Measurements from ENCODE around the gene PKD1L1. TPM values are rescaled to one million over a fixed set of nuclear protein-coding genes. Genes with fewer than 3 reads are reported as not detected.
A peak's percentile ranks its signal among the peaks of the same experiment; 100 is the strongest.

Gene PKD1L1
- total RNA-seq, 4 donors from 2014 or later = 0.18 to 0.83 (median 0.44) TPM

DNA sequence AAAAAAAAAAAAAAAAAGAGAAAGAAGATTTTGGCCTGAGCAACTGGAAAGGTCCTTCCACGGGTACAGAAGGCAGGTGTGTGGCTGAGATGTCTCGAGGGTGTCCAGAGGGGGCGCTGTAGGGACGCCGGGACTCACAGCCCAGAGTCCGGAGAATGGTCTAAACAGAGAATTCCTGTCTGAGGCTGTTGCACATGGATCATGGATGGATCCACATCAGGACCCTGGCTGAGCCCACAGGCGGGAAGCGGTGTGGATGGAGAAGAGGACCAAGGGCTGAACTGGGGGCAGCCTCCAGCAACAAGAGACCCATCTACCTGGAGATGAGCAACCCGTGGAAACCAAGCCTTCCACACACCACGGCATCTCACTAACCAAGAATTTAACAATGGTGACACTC is 55.0 kb downstream of the PKD1L1 start:
- Histone ChIP-seq H3K27ac (no peak overlapping the region), H3K36me3 (no peaks in the 10 kb centered on the region), H3K27me3 (no peaks in the 10 kb centered on the region), H3K4me3 (no peak overlapping the region), H3K4me1 (no peaks in the 10 kb centered on the region), H3K9me3 (no peaks in the 10 kb centered on the region)
- TF ChIP-seq CTCF (IDR thresholded peaks at IDR 0.05) (peak in 1 of 6 experiments; percentile 10), POLR2A (IDR thresholded peaks at IDR 0.05) (no peak)
- no peak for DNase-seq

- no peak for DNase-seq
- Histone ChIP-seq H3K4me3 (no peak overlapping the region), H3K27me3 (no peaks in the 10 kb centered on the region), H3K27ac (no peak overlapping the region), H3K4me1 (no peaks in the 10 kb centered on the region), H3K36me3 (no peaks in the 10 kb centered on the region), H3K9me3 (no peaks in the 10 kb centered on the region)
- TF ChIP-seq POLR2A (IDR thresholded peaks at IDR 0.05) (no peak), CTCF (IDR thresholded peaks at IDR 0.05) (no peak)
Observed at GRCh38 chr7:47890606-47891005, 57.7 kb downstream of the PKD1L1 start.

DNA sequence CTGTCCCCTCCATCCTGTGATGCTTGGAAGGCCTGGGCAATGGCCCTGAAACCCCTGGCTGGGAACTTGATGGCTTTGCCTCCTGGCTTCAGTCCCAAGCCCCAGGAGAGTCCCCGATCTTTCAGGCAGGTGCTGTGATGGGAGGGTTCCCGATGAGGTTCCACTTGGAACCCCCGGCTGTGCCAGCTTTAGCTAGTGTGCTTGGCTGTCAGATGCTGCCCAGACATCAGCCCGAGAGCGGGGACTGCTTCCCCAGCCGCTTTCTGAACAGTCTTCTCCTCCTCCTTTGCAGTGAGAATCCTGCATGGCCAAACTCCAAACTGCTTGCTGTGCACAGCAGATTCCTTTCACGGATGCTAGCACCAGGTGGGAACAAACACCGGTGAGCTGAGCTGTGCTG is 58.1 kb downstream of the PKD1L1 start:
- TF ChIP-seq POLR2A (IDR thresholded peaks at IDR 0.05) (no peak), CTCF (IDR thresholded peaks at IDR 0.05) (no peak)
- H3K4me3 ChIP-seq = no peak overlapping the region
- no peaks in the 10 kb centered on the region for H3K9me3 ChIP-seq
- DNase-seq = no peak
- H3K4me1 ChIP-seq = no peaks in the 10 kb centered on the region
- H3K27ac ChIP-seq = no peak overlapping the region
- no peaks in the 10 kb centered on the region for H3K27me3 ChIP-seq
- no peaks in the 10 kb centered on the region for H3K36me3 ChIP-seq

- no peaks in the 10 kb centered on the region for H3K36me3 ChIP-seq
- H3K4me3 ChIP-seq = no peak overlapping the region
- no peaks in the 10 kb centered on the region for H3K27me3 ChIP-seq
- DNase-seq = no peak
- no peaks in the 10 kb centered on the region for H3K9me3 ChIP-seq
- no peaks in the 10 kb centered on the region for H3K4me1 ChIP-seq
- no peak overlapping the region for H3K27ac ChIP-seq
- no peak for TF ChIP-seq POLR2A (IDR thresholded peaks at IDR 0.05)
- no peak for TF ChIP-seq CTCF (IDR thresholded peaks at IDR 0.05)
Observed at GRCh38 chr7:47889723-47890122, 58.5 kb downstream of the PKD1L1 start.

DNA sequence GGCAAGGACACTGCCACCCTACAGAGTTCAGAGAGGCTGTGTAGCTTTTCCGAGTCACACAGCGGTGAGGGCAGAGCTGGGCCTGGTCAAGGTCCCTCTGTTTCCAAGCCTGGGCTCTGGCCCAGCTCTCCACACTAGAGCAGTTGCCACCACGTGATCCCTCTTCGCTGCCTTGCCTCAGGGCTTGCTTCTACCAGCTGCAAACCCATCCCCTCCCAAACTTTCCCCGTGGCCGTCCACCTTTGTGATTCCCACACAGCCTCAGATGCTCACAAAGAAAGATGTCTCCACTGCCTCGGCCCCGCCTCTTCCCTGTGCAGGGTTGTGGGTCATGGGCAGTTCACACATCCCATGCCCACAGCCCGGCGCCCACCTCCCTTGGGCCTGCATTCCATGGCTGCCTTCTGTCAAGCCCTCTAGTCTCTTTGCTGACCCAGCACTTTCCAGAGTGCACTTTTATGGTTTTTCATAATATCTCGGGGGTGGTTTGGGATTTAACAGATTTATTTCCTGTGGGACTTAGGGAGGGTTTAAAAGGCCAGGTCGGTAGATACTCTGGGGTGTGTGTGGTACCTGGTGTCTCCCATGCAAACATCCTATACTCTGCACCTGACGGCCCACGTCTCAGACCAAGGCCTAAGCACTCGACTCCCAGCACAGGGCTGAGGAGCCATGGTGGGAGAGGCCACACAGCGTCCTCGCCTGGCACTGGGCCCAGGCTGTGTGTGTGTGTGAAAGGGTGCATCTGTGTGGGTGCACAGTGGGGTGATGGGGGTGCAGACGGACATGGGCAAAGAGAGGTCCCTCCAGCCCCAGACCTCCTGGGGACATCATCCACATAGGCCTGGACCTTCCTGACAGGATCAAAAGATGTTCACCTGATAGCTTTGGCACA is 59.6 kb downstream of the PKD1L1 start:
- Histone ChIP-seq H3K36me3 (no peaks in the 10 kb centered on the region), H3K9me3 (no peaks in the 10 kb centered on the region), H3K27me3 (no peaks in the 10 kb centered on the region), H3K27ac (no peak overlapping the region), H3K4me3 (no peak overlapping the region), H3K4me1 (no peaks in the 10 kb centered on the region)
- TF ChIP-seq CTCF (IDR thresholded peaks at IDR 0.05) = no peak
- no peak for TF ChIP-seq POLR2A (IDR thresholded peaks at IDR 0.05)
- no peak for DNase-seq
